ENCODE results near the gene ATAD2B.

Gene ATAD2B

GRCh38 chr2:23699580-23699925 is 227.4 kb downstream of the ATAD2B start:
- Histone ChIP-seq H2AK5ac (ENCODE audit: low read depth, low read length) (no peak overlapping the region), H3K79me1 (ENCODE audit: low read depth, low read length) (no peaks in the 10 kb centered on the region), H2BK120ac (ENCODE audit: low read depth, low read length) (no peak overlapping the region), H2AFZ (ENCODE audit: low read length) (no peak overlapping the region), H3K27me3 (ENCODE audit: control insufficient read depth in 3 of 3, insufficient read depth in 3 of 3, low read depth in 1 of 3, low read length in 3 of 3) (no peaks in the 10 kb centered on the region), H2BK12ac (ENCODE audit: low read length) (no peak overlapping the region), H3K4me2 (ENCODE audit: insufficient read depth, low read length, poor library complexity, severe bottlenecking) (no peak overlapping the region), H4K8ac (ENCODE audit: low read depth, low read length) (no peak overlapping the region), H4K91ac (ENCODE audit: low read depth, low read length, poor library complexity) (no peak overlapping the region), H2BK5ac (ENCODE audit: low read length) (no peak overlapping the region), H3K4me3 (ENCODE audit: low read length in 2 of 2) (no peak overlapping the region), H3K14ac (ENCODE audit: low read length) (no peak overlapping the region), H3K4ac (ENCODE audit: low read length) (no peak overlapping the region), H2BK15ac (ENCODE audit: low read length) (no peak overlapping the region), H3K4me1 (ENCODE audit: control insufficient read depth in 2 of 2, insufficient read depth in 1 of 2, low read depth in 1 of 2, low read length in 2 of 2) (no peaks in the 10 kb centered on the region), H3K9me3 (replicated peaks in 1 of 2; ENCODE audit: control insufficient read depth in 2 of 2, insufficient read depth in 1 of 2, low read depth in 1 of 2, low read length in 2 of 2) (peaks cover 2 to 19% of the 10 kb centered on the region in 2 donors), H3K23ac (ENCODE audit: low read depth, low read length, poor library complexity) (no peak overlapping the region), H3K36me3 (replicated peaks in 1 of 2; ENCODE audit: control insufficient read depth in 2 of 2, insufficient read depth in 2 of 2, low read length in 2 of 2) (peaks cover 4 to 74% of the 10 kb centered on the region in 2 donors), H3K27ac (replicated peaks; ENCODE audit: low read length) (no peak overlapping the region), H3K9ac (ENCODE audit: low read depth, low read length, poor library complexity) (no peak overlapping the region), H3K18ac (ENCODE audit: low read length) (no peak overlapping the region)
- no peak for DNase-seq (ENCODE audit: low spot score)
- no CpG with 5 or more reads among the region's 5 CpGs for WGBS, 2 donors (ENCODE audit: extremely low coverage in 2 of 2, insufficient read length in 2 of 2, insufficient replicate concordance in 1 of 2)

- H3K4ac ChIP-seq (ENCODE audit: low read length), result no peak overlapping the region
- H3K4me2 ChIP-seq (ENCODE audit: insufficient read depth, low read length, poor library complexity, severe bottlenecking), result no peak overlapping the region
- no peak overlapping the region for H4K91ac ChIP-seq (ENCODE audit: low read depth, low read length, poor library complexity)
- H4K8ac ChIP-seq (ENCODE audit: low read depth, low read length), result no peak overlapping the region
- H3K27me3 ChIP-seq (ENCODE audit: control insufficient read depth in 3 of 3, insufficient read depth in 3 of 3, low read depth in 1 of 3, low read length in 3 of 3), result no peaks in the 10 kb centered on the region
- no peak overlapping the region for H2BK120ac ChIP-seq (ENCODE audit: low read depth, low read length)
- no peak overlapping the region for H2BK5ac ChIP-seq (ENCODE audit: low read length)
- no peak overlapping the region for H3K23ac ChIP-seq (ENCODE audit: low read depth, low read length, poor library complexity)
- no peak overlapping the region for H2BK15ac ChIP-seq (ENCODE audit: low read length)
- H3K4me1 ChIP-seq (ENCODE audit: control insufficient read depth in 2 of 2, insufficient read depth in 1 of 2, low read depth in 1 of 2, low read length in 2 of 2), result no peaks in the 10 kb centered on the region
- H3K27ac ChIP-seq (replicated peaks; ENCODE audit: low read length), result no peak overlapping the region
- H3K18ac ChIP-seq (ENCODE audit: low read length), result no peak overlapping the region
- H2AK5ac ChIP-seq (ENCODE audit: low read depth, low read length), result no peak overlapping the region
- no peak overlapping the region for H2AFZ ChIP-seq (ENCODE audit: low read length)
- H3K14ac ChIP-seq (ENCODE audit: low read length), result no peak overlapping the region
- no peaks in the 10 kb centered on the region for H3K79me1 ChIP-seq (ENCODE audit: low read depth, low read length)
- no peak overlapping the region for H3K4me3 ChIP-seq (ENCODE audit: low read length in 2 of 2)
- no CpG with 5 or more reads among the region's 17 CpGs for WGBS, 2 donors (ENCODE audit: extremely low coverage in 2 of 2, insufficient read length in 2 of 2, insufficient replicate concordance in 1 of 2)
- no peak for DNase-seq (ENCODE audit: low spot score)
- H3K9ac ChIP-seq (ENCODE audit: low read depth, low read length, poor library complexity), result no peak overlapping the region
- no peak overlapping the region for H2BK12ac ChIP-seq (ENCODE audit: low read length)
- peaks cover 2 to 19% of the 10 kb centered on the region in 2 donors for H3K9me3 ChIP-seq (replicated peaks in 1 of 2; ENCODE audit: control insufficient read depth in 2 of 2, insufficient read depth in 1 of 2, low read depth in 1 of 2, low read length in 2 of 2)
- peaks cover 4 to 76% of the 10 kb centered on the region in 2 donors for H3K36me3 ChIP-seq (replicated peaks in 1 of 2; ENCODE audit: control insufficient read depth in 2 of 2, insufficient read depth in 2 of 2, low read length in 2 of 2)
These were observed 228.0 kb downstream of the ATAD2B start for GRCh38 chr2:23698721-23699579.

Measured in neuronal stem cell (in vitro differentiated cells).